Activated T-helper 1 cell treated with Interleukin-2 at 50 U/mL for 16 hours (primary cell): ENCODE measurements around the gene SHANK1.
"Not testable (repeated sequence)": the region's sequence is repeated elsewhere in the genome, so short reads cannot be mapped to it uniquely, and the experiment has no call there.

ENCODE experiments used
- DNase-seq: peaks from one replicate; pipeline ENCODE4 v3.0.0-alpha.2; 2020; ENCODE audit warnings: low read depth

The SHANK1 gene

GRCh38 chr19:50719566-50719965 is at the start of gene SHANK1:
TSS of gene SHANK1 (minus strand) at chr19:50719802. CDS start at chr19:50716919, 2,883 bp downstream.
- DNase-seq, result no peak

GRCh38 chr19:50768277-50768676 is 48.7 kb upstream of the SHANK1 start:
- DNase-seq, result no peak

GRCh38 chr19:50767263-50767662 is 47.7 kb upstream of the SHANK1 start:
- DNase-seq, result not testable (repeated sequence)

DNA sequence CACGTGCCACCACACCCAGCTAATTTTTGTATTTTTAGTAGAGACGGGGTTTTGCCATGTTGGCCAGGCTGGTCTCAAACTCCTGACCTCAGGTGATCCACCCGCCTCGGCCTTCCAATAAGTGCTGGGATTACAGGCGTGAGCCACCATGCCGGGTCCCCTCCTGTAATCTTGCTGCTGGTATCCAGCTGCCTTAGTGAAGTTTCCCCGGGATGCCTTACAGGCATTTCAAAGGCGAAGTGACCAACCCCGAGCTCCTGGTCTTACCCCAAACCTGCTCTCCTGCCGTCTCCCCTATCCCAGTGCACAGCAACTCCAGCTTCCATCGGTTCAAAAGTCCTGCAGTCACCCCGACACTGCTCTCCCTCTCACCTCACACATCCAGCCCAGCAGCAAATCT is 47.1 kb upstream of the SHANK1 start:
- DNase-seq, result not testable (repeated sequence)

DNA sequence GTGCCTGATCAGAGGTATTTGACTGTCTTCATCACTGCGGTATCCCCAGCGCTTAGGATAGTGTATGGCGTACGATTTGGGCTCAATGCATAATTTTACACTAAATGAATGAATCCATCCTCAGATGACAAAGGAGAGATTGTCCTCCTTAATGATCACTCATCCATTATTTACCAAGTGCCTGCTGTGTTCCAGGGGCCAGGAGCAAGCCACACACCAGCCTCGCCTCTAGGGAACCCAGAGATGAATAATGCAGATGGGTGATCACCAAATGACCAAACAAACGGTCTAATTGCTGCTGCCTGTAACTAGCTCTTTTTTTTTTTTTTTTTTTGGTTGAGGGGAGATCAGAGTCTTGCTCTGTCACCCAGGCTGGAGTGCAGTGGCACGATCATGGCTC is 44.8 kb upstream of the SHANK1 start:
- no peak for DNase-seq

GRCh38 chr19:50763521-50763920 is 43.9 kb upstream of the SHANK1 start:
- DNase-seq, result not testable (repeated sequence)

DNA sequence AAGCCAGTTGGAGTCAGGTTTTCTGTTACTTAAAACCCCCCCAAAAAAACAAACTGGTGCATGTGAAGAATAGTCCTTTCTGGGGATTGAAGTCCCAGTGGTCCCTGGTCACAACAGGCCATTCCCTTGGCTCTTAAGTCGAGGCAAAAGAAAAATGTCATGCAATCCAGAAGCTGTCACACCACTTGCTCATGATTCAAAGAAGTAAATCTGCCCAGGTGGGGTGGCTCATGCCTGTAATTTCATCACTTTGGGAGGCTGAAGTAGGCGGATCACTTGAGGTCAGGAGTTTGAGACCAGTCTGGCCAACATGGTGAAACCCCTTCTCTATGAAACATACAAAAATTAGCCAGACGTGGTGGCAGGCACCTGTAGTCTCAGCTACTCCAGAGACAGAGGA is 41.9 kb upstream of the SHANK1 start:
- not testable (repeated sequence) for DNase-seq

GRCh38 chr19:50759886-50760285 is 40.3 kb upstream of the SHANK1 start:
- no peak for DNase-seq

GRCh38 chr19:50759076-50759475 is 39.5 kb upstream of the SHANK1 start:
- not testable (repeated sequence) for DNase-seq

- not testable (repeated sequence) for DNase-seq
These were observed 38.0 kb upstream of the SHANK1 start for GRCh38 chr19:50757624-50758023.

GRCh38 chr19:50756244-50756643 is 36.6 kb upstream of the SHANK1 start:
- not testable (repeated sequence) for DNase-seq

DNA sequence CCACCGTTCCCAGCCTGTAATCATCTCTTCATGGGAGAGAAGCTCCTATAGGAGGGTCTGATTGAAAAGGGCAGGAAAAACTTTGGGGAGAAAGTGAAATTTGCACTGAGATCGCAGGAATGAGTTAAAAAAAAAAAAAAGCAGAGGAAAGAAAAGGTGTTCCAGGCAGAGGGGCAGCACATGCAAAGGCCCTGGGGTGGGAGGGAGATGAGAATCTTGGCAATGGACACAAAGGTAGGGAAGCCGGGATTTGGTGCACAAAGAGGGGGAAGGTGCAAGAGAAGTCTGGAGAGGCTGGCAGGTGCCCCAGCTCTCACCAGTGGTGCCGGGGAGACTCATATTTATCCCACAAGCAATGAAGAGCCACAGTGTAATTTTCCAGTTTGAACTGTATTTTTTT is 34.3 kb upstream of the SHANK1 start:
- no peak for DNase-seq

DNA sequence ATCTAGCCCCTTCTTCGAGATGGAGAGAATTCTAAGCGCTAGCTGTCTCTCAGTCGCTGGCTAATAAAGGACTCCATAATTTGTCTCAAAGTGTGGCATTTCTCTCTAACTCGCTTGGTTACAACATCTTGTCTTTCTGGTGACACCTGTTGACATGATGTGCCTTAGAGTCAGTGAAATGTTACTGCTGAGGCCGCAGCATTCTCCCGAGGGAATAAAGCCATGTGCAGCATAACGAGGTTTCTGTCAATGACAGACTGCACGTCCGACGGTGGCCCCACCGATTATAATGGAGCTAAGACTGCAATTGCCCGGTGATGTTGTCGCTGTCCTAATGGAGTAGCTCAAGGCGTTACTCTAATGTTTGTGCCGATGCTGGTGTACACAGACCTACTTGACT is 30.4 kb upstream of the SHANK1 start:
- DNase-seq, result no peak

DNA sequence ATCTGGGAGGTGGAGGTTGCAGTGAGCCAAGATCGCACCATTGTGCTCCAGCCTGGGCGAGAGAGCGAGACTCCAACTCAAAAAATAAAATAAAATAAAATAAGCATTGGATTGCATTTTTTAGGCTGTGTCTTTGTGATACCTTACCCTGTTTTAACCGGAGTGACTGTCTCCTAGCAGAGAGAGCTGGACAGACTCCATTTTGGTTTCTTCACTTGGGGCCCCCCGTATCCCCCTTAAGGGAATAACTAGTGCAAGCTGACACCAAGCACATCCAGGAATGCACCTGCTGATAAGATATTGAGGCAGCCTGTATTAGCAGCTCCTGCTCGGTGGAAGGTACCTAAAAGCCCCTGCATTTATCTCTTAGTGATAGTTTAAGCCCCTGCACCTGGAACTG is 29.9 kb upstream of the SHANK1 start:
- no peak for DNase-seq

DNA sequence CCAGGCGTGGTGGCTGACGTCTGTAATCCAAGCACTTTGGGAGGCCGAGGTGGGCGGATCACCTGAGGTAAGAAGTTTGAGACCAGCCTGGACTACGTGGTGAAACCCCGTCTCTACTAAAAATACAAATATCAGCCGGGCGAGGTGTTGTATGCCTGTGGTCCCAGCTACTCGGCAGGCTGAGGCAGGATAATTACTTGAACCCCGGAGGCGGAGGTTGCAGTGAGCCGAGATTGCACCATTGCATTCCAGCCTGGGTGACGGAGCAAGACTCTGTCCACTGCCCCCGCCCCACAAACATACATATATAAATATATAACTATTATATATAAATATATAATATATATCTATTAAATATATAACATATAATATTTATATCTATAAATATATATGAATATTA is 27.5 kb upstream of the SHANK1 start:
- not testable (repeated sequence) for DNase-seq

- no peak for DNase-seq
These were observed 25.6 kb upstream of the SHANK1 start for GRCh38 chr19:50745221-50745620.

- no peak for DNase-seq
These were observed 23.9 kb upstream of the SHANK1 start for GRCh38 chr19:50743537-50743936.

- no peak for DNase-seq
These were observed 21.8 kb upstream of the SHANK1 start for GRCh38 chr19:50741179-50741933.

DNA sequence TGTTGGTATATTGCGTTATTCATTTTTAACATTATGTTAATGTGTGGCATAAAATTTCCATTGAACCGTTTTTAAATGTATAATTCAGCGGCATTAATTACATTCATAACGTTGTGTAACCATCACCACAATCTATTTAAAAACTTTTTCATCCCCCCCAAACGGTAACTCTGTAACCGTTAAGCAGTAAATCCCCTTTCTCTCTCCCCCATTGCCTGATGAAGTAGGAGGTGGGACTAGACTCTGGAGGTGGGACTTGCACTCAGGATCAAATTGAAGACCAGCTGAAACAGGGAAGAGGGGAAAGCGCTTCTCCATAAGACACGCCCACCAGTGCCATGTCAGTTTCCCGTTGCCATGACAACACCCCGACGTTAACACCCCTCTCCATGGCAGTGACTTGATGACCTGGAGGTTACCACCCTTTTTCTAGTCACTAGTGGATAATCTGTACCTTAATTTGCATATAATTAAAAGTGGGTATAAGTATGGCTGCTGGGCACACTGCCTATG is 20.4 kb upstream of the SHANK1 start:
- DNase-seq, result no peak

GRCh38 chr19:50739132-50739913 is 19.7 kb upstream of the SHANK1 start:
- DNase-seq, result no peak

DNA sequence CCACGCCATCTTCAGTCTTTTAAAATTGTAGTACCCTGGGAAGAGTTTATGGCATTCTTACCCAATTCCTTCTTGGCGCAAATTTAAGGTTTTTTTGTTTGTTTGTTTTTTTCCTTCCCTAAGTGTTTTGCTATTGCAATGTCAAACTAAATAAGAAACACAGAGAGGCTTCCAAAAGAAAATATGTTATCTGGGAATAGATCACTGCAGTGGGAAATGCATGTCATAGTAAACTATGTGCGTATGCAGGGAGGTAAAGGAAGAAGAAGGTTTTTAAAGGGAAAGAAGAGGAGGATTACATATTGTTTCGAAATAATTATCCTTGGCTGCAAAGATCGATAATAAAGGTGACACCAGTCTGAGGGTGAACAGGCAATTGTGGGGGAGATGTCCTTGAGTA is 16.7 kb upstream of the SHANK1 start:
- no peak for DNase-seq

- no peak for DNase-seq
These were observed 16.3 kb upstream of the SHANK1 start for GRCh38 chr19:50735869-50736268.

DNA sequence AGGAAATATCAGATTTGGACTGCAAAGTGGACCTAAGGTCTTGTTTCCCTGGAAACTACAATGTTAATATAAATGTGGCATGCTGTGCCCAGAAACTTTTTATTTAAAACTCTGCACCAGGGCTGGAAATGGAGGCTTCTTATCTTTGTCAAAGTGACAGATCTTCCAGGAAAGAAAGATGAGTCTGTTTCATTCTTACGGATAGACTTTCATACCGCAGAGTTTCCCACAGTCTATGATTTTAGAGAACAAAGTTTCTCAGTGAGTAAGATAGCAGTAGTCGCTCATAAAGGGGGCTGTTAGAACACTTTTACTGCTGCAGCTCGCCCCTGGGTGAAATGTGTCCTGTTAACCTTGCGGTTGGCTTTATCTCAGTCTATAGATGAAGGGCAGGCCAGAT is 10.3 kb upstream of the SHANK1 start:
- no peak for DNase-seq
